ENCODE data around the gene LRIG2. TPM values are rescaled to one million over a fixed set of nuclear protein-coding genes. Genes with fewer than 3 reads are reported as not detected.
A peak's percentile ranks its signal among the peaks of the same experiment; 100 is the strongest.
"Not testable (repeated sequence)": the region's sequence is repeated elsewhere in the genome, so short reads cannot be mapped to it uniquely, and the experiment has no call there.

The LRIG2 gene
- total RNA-seq, 1 donor from 2014 or later: 22.1 TPM

- Mint-ChIP-seq H3K36me3 (ENCODE audit: insufficient read depth) (peaks cover 3% of the 10 kb centered on the region), H3K4me3 (ENCODE audit: low read depth) (peak overlapping the region; percentile 98), H3K9me3 (ENCODE audit: low read depth) (no peaks in the 10 kb centered on the region), H3K27ac (peak overlapping the region; percentile 99), H3K27me3 (no peaks in the 10 kb centered on the region), H3K4me1 (ENCODE audit: low read depth) (peaks cover 25% of the 10 kb centered on the region)
- DNase-seq (ENCODE audit: low spot score, unreplicated experiment): no peak
- TF ChIP-seq, protein P1, sequence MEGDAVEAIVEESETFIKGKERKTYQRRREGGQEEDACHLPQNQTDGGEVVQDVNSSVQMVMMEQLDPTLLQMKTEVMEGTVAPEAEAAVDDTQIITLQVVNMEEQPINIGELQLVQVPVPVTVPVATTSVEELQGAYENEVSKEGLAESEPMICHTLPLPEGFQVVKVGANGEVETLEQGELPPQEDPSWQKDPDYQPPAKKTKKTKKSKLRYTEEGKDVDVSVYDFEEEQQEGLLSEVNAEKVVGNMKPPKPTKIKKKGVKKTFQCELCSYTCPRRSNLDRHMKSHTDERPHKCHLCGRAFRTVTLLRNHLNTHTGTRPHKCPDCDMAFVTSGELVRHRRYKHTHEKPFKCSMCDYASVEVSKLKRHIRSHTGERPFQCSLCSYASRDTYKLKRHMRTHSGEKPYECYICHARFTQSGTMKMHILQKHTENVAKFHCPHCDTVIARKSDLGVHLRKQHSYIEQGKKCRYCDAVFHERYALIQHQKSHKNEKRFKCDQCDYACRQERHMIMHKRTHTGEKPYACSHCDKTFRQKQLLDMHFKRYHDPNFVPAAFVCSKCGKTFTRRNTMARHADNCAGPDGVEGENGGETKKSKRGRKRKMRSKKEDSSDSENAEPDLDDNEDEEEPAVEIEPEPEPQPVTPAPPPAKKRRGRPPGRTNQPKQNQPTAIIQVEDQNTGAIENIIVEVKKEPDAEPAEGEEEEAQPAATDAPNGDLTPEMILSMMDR (IDR thresholded peaks at IDR 0.05; ENCODE audit: unreplicated experiment): no peak
Measured at GRCh38 chr1:113072141-113072756, 749 bp upstream of the LRIG2 start.

DNA sequence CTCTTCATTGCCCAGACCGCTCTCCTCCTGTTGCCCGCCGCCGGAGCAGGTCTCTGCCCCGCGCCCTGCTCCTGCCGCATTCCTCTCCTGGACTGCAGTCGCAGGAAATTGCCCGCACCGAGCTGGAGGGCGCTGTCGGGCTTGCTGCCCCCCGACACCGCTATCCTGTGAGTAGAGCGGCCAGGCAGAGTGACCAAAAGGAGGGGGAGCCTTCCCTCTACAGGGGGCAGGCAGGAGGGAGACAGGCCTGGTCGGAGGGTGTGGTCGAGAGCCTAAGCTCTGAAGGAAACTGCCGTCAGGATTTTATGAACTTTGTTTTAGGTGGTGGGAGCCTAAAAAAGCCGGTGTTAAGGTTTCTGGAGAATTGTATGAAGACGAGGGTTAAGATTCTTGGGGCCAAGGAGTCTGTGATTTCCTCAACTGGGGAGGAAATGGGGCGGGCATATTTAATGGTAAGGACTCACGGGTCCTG is 517 bp downstream of the LRIG2 start:
- H3K4me3 Mint-ChIP-seq (ENCODE audit: low read depth): peak overlapping the region; percentile 98
- DNase-seq (ENCODE audit: low spot score, unreplicated experiment): peak; percentile 66
- H3K27ac Mint-ChIP-seq: peak overlapping the region; percentile 99
- H3K36me3 Mint-ChIP-seq (ENCODE audit: insufficient read depth): peaks cover 8% of the 10 kb centered on the region
- H3K4me1 Mint-ChIP-seq (ENCODE audit: low read depth): peaks cover 22% of the 10 kb centered on the region
- no peaks in the 10 kb centered on the region for H3K27me3 Mint-ChIP-seq
- TF ChIP-seq, protein P1 (IDR thresholded peaks at IDR 0.05; ENCODE audit: unreplicated experiment): peak; percentile 57
- no peaks in the 10 kb centered on the region for H3K9me3 Mint-ChIP-seq (ENCODE audit: low read depth)

DNA sequence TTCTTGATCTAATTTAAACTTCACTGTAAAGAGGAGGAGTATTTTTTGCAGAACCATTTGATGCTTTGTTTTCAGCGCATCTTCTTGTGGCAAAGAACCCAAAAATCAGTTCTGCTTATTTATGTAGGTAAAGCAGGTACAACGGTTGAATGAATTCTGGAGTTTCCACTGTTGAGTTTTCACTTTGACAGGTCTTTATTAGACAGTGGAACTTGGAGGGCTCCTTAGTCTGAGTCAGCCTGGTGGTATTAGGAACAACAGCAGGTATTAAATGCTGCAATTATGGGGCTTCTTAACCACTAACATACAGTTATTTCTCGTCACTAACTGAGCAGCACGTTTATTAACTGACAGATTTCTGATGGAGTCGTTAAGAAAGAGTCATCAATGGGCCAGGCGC is 1.2 kb downstream of the LRIG2 start:
- Mint-ChIP-seq H3K36me3 (ENCODE audit: insufficient read depth) (peaks cover 9% of the 10 kb centered on the region), H3K27ac (peak overlapping the region; percentile 99), H3K9me3 (ENCODE audit: low read depth) (no peaks in the 10 kb centered on the region), H3K27me3 (no peaks in the 10 kb centered on the region), H3K4me1 (ENCODE audit: low read depth) (peaks cover 22% of the 10 kb centered on the region), H3K4me3 (ENCODE audit: low read depth) (peak overlapping the region; percentile 98)
- TF ChIP-seq, protein P1 (IDR thresholded peaks at IDR 0.05; ENCODE audit: unreplicated experiment): no peak
- no peak for DNase-seq (ENCODE audit: low spot score, unreplicated experiment)

DNA sequence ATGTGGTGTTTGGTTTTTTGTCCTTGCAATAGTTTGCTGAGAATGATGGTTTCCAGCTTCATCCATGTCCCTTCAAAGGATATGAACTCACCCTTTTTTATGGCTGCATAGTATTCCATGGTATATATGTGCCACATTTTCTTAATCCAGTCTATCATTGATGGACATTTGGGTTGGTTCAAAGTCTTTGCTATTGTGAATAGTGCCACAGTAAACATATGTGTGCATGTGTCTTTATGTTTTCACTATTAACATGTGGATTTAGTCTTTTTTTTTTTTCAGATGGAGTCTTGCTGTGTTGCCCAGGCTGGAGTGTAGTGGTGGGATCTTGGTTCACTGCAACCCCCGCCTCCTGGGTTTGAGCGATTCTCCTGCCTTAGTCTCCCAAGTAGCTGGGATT is 5.0 kb downstream of the LRIG2 start:
- H3K9me3 Mint-ChIP-seq (ENCODE audit: low read depth); H3K27me3 Mint-ChIP-seq; H3K27ac Mint-ChIP-seq; DNase-seq (ENCODE audit: low spot score, unreplicated experiment); H3K4me3 Mint-ChIP-seq (ENCODE audit: low read depth): not testable (repeated sequence)
- peaks cover 20% of the 10 kb centered on the region for H3K36me3 Mint-ChIP-seq (ENCODE audit: insufficient read depth)
- H3K4me1 Mint-ChIP-seq (ENCODE audit: low read depth): peaks cover 16% of the 10 kb centered on the region

DNA sequence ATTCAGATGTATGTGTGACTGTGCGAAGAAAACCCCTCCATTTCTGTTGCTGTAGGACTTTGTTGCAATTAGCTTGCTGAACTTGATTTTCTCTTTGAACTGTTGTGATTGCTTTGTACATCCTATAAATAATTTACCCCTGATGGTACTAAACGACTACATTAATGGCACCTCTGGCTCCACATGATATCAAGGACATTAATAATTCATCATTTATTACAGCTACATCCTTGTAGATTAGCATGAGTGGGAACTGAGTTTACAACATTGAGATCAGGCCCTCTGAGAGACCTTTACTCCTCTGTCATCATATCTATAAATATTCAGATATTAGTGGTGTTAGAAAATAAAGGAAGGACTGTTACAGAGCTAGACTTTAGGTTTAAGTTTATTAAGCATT is 13.5 kb downstream of the LRIG2 start:
- Mint-ChIP-seq H3K27me3 (no peaks in the 10 kb centered on the region), H3K4me1 (ENCODE audit: low read depth) (no peaks in the 10 kb centered on the region), H3K36me3 (ENCODE audit: insufficient read depth) (peaks cover 19% of the 10 kb centered on the region), H3K9me3 (ENCODE audit: low read depth) (peaks cover 5% of the 10 kb centered on the region), H3K4me3 (ENCODE audit: low read depth) (no peak overlapping the region), H3K27ac (no peak overlapping the region)
- DNase-seq (ENCODE audit: low spot score, unreplicated experiment): no peak
- TF ChIP-seq, protein P1 (IDR thresholded peaks at IDR 0.05; ENCODE audit: unreplicated experiment): no peak

DNA sequence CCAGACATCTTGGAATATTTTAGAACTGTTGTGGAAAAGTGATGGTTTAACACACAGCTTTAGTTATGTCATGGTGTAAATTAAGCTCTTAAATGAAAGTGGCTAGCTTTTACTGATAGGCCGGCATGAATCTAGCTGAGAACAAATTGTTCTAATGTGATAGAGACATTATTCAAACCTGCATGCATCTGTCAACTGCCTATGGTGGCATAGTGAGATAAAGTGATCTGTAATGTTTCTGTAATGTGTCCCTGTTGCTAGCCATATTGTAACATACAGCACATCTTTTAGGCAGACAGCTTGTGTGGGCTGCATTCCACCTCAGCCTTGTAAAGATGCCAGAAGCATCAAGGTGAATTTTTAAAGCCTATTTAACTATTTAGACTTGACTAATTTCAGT is 16.0 kb downstream of the LRIG2 start:
- no peak for DNase-seq (ENCODE audit: low spot score, unreplicated experiment)
- H3K27ac Mint-ChIP-seq: no peak overlapping the region
- no peaks in the 10 kb centered on the region for H3K27me3 Mint-ChIP-seq
- peaks cover 13% of the 10 kb centered on the region for H3K36me3 Mint-ChIP-seq (ENCODE audit: insufficient read depth)
- H3K4me3 Mint-ChIP-seq (ENCODE audit: low read depth): no peak overlapping the region
- TF ChIP-seq, protein P1 (IDR thresholded peaks at IDR 0.05; ENCODE audit: unreplicated experiment): no peak
- peaks cover 1% of the 10 kb centered on the region for H3K4me1 Mint-ChIP-seq (ENCODE audit: low read depth)
- no peaks in the 10 kb centered on the region for H3K9me3 Mint-ChIP-seq (ENCODE audit: low read depth)

Measured in progenitor cell of endocrine pancreas (in vitro differentiated cells).